Ovary (tissue), 9 donors: Measurements from ENCODE around the gene TMSB15A. TPM values are rescaled to one million over a fixed set of nuclear protein-coding genes. Genes with fewer than 3 reads are reported as not detected.
"Not testable (repeated sequence)": the region's sequence is repeated elsewhere in the genome, so short reads cannot be mapped to it uniquely, and the experiment has no call there.

Source experiments
- DNase-seq, 5 donors: peaks; one replicate each; pipeline ENCODE4 v3.0.0-alpha.2; 2019 to 2020
- H3K27ac ChIP-seq, 2 donors: fragments of 200-600 bp; one replicate each; pipeline versions ENCODE4 v1.5.1 to v1.8.0; 2019 to 2022
- H3K27me3 ChIP-seq: fragments of 200-600 bp; one replicate; pipeline ENCODE4 v1.8.0; 2022
- H3K36me3 ChIP-seq: fragments of 200-600 bp; sonication (generic); one replicate; pipeline ENCODE4 v1.5.1; 2019
- H3K4me1 ChIP-seq: one replicate; pipeline ENCODE4 v1.8.1; 2013; ENCODE audit warnings: mild to moderate bottlenecking, moderate library complexity; ENCODE audit not compliant: insufficient read depth
- H3K4me3 ChIP-seq: fragments of 200-600 bp; sonication (generic); one replicate; pipeline ENCODE4 v1.5.1; 2017
- H3K9me3 ChIP-seq, 2 donors: fragments of 200-600 bp in 1 of 2; sonication (generic) in 1 of 2; one replicate each; pipeline versions ENCODE4 v1.5.1 to v1.8.1; 2013 to 2019; ENCODE audit warnings: mild to moderate bottlenecking in 1 of 2, moderate library complexity in 1 of 2
- CTCF ChIP-seq, 3 donors: fragments of 450-650 bp in 2 of 3; fragments of 200-600 bp in 1 of 3; IDR thresholded peaks; one replicate each; pipeline versions ENCODE4 v1.5.1 to v1.8.0; 2016 to 2022; ENCODE audit warnings: antibody characterized with exemption in 3 of 3, mild to moderate bottlenecking in 1 of 3
- EP300 ChIP-seq: sonication (generic); formaldehyde crosslinking; IDR thresholded peaks from one replicate; pipeline ENCODE4 v1.6.1; 2017; ENCODE audit warnings: antibody characterized with exemption
- POLR2A ChIP-seq: fragments of 450-650 bp; IDR thresholded peaks from one replicate; pipeline ENCODE4 v1.6.1; 2017; ENCODE audit warnings: antibody characterized with exemption, mild to moderate bottlenecking, moderate library complexity
- WGBS, 3 donors: extraction: QIAGEN DNeasy Blood & Tissue Kit in 1 of 3; methylation state at CpG; one replicate each; pipeline versions ENCODE4 v1.1.5 to v1.1.7; 2013 to 2017; 5-methylcytosine and 5-hydroxymethylcytosine counted together
- intact Hi-C, 4 donors: fragments of 100-400 bp; cut with DNase I; formaldehyde crosslinking; loops; one replicate each; pipeline versions ENCODE4 v1.11.0 to v1.15.1; 2022 to 2023
- polyA plus RNA-seq, 2 donors: library from polyadenylated mRNA; stranded (reverse); fragments of 200-250 nt in 1 of 2; fragments of 350-450 nt in 1 of 2; fragmentation: Illumina TruSeq in 1 of 2; extraction: RNeasy Lipid Tissue Mini Kit (QIAGEN cat#74804) in 1 of 2; gene quantifications; one replicate each; pipeline ENCODE4 v1.2.3, GENCODE V29; 2013 to 2014
- total RNA-seq, 7 donors: library from RNA; depleted of rRNA in 2 of 7; stranded (reverse); fragments of >200 nt in 2 of 7; fragmentation: NEBNext Ultra II Directional in 3 of 7; extraction: Animal tissue kit (Norgen Biotek cat#: 25700) in 3 of 7; gene quantifications; one replicate each; pipeline versions ENCODE4 v1.1.0 to v1.2.4, GENCODE V29; 2016 to 2023
- donor health status: DM: no; HTN: no; CAD: no; lungs with moderate emphysema.
- donor health status: DM: no; HTN: no; CAD: no.
- donor health status: Bipolar disorder and iron deficiency.
- donor health status: DM: yes; HTN: yes; CAD: no.
- donor health status: DM: no; HTN: no; CAD: no.
- donor health status: DM: yes; HTN: yes; CAD: no.

Gene TMSB15A
- total and polyA plus RNA-seq, 9 donors: 0.74 to 12.9 (median 4.2) TPM

- no peaks in the 10 kb centered on the region for H3K36me3 ChIP-seq
- H3K4me3 ChIP-seq: no peak overlapping the region
- no peaks in the 10 kb centered on the region for H3K4me1 ChIP-seq
- TF ChIP-seq POLR2A: no peak
- TF ChIP-seq EP300: no peak
- no peak for TF ChIP-seq CTCF (IDR thresholded peaks at IDR 0.05)
- no peaks in the 10 kb centered on the region for H3K9me3 ChIP-seq
- H3K27ac ChIP-seq: no peak overlapping the region
- H3K27me3 ChIP-seq: no peaks in the 10 kb centered on the region
- WGBS, 3 donors: 39 to 58% (median 55%) methylated on average over 35 of the region's 35 CpGs
- no peak for DNase-seq
- intact Hi-C loops: no loop called here
Observed at GRCh38 chrX:102546828-102547493, 30.4 kb upstream of the TMSB15A start.

- H3K4me1 ChIP-seq, H3K27ac ChIP-seq, intact Hi-C loops, H3K9me3 ChIP-seq, H3K27me3 ChIP-seq, H3K36me3 ChIP-seq, H3K4me3 ChIP-seq, DNase-seq: not testable (repeated sequence)
- 61 to 64% (median 63%) methylated on average over 5 of the region's 5 CpGs for WGBS, 3 donors
Observed at GRCh38 chrX:102546175-102546574, 29.6 kb upstream of the TMSB15A start.

GRCh38 chrX:102535958-102536357, 19.4 kb upstream of the TMSB15A start:
- no peak for DNase-seq
- Histone ChIP-seq H3K4me1 (no peaks in the 10 kb centered on the region), H3K9me3 (no peaks in the 10 kb centered on the region), H3K36me3 (no peaks in the 10 kb centered on the region), H3K27me3 (no peaks in the 10 kb centered on the region), H3K27ac (no peak overlapping the region), H3K4me3 (no peak overlapping the region)
- TF ChIP-seq POLR2A (no peak), EP300 (no peak), CTCF (IDR thresholded peaks at IDR 0.05) (no peak)
- WGBS, 3 donors: 59 to 78% (median 65%) methylated on average over 2 of the region's 2 CpGs
- intact Hi-C loops: no loop called here

GRCh38 chrX:102517326-102517725, 787 bp upstream of the TMSB15A start:
- TF ChIP-seq CTCF (IDR thresholded peaks at IDR 0.05): peak in 2 of 3 donors; percentile 23 to 36
- TF ChIP-seq EP300: no peak
- no peak for TF ChIP-seq POLR2A
- peak overlapping the region; percentile 46 to 64 for H3K27ac ChIP-seq
- intact Hi-C loops: no loop called here
- 46 to 56% (median 48%) methylated on average over 7 of the region's 7 CpGs for WGBS, 3 donors
- H3K9me3 ChIP-seq: no peaks in the 10 kb centered on the region
- no peaks in the 10 kb centered on the region for H3K36me3 ChIP-seq
- H3K4me3 ChIP-seq: no peak overlapping the region
- H3K27me3 ChIP-seq: no peaks in the 10 kb centered on the region
- DNase-seq: no peak
- no peaks in the 10 kb centered on the region for H3K4me1 ChIP-seq

- TF ChIP-seq EP300 (no peak), CTCF (IDR thresholded peaks at IDR 0.05) (no peak), POLR2A (no peak)
Observed at GRCh38 chrX:102514536-102514935, 2.0 kb downstream of the TMSB15A start.

More at GRCh38 chrX:102514536-102514935, 2.0 kb downstream of the TMSB15A start:
- 84 to 91% (median 85%) methylated on average over 1 of the region's 1 CpG for WGBS, 3 donors
- Histone ChIP-seq H3K4me3 (no peak overlapping the region), H3K4me1 (no peaks in the 10 kb centered on the region), H3K36me3 (no peaks in the 10 kb centered on the region), H3K27me3 (no peaks in the 10 kb centered on the region), H3K27ac (no peak overlapping the region), H3K9me3 (no peaks in the 10 kb centered on the region)
- intact Hi-C loops: loop anchor here in 1 of 4 donors (5.0 kb wide), 1 partner anchor 362 kb away; no protein-coding TSS in a partner anchor
- DNase-seq: no peak
